ENCODE data around the gene DPYSL4.
A peak's percentile ranks its signal among the peaks of the same experiment; 100 is the strongest.
"Not testable (repeated sequence)": the region's sequence is repeated elsewhere in the genome, so short reads cannot be mapped to it uniquely, and the experiment has no call there.

DPYSL4 gene

DNA sequence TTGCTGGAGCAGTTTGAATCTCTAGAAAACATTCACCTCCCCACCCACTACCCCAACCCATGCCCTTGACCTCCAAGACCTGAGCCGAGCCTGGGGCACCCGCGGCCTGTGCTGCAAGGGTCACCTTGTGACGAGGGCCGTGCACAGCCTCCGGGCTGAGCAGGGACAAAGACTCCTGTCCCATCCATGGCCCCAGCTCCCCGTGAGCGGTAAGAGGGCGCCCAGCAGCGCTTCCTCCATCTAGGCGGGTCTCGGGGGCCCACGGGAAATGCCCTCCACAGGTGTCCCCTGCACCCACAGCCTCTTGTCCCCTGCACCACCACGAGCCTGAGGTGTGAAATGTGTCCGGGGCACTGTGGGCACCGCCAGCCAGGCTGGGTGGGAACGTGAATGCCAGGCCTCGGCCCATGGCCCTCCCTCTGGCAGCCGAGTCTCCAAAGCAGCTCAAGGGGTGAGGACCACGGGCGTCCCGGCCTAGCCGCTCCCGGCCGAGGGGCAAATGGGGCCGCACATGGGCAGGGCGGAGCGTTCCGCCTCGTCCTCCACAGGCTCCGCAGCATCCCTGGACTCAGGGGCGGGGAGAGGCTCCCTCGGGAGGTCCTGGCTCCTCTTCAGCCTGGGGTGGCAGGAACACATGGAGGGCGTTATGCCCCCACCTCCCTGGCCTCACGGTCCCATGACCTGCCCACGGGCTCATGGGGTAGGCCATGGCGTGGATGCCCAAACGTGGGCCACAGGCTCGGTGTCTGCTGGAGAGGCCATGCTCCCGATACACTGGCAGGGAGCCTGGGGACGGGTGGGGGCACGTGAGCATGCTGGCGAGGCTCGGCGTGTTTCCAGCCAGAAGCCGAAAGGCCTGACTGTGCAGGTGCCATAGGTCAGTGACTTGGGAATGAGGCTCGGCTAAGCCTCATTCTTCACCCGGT lies 21.1 kb downstream of the DPYSL4 start:
- DNase-seq (ENCODE audit: low spot score), result no peak

DNA sequence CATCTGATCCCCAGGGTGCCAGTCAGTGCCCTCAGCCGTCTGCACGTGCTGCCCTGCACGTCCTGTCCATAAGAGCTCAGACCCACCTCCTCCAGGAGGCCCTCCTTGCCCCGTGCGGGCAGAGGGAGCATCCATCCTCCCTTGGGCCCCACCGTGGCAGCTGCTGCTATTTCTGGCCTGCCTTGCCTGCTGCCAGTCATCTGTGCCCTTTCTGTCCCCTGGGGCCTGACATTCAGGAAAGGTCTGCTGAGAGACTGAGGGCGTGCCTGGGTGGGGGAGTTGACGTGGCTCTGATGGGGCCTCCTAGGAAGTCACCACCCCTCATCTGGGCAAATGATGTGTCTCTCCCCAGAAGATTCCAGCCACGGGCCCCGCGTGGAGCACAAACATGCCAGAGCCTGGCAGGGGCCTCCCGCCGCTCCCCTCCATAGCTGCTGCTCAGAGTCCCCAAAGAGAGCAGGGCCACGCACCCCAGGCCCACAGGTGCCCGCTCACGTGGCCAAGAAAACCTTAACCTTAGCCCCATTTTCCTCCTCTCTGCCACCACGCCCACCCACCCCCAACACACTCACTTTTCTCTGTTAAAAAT lies 21.8 kb downstream of the DPYSL4 start:
- no peak for DNase-seq (ENCODE audit: low spot score)

DNA sequence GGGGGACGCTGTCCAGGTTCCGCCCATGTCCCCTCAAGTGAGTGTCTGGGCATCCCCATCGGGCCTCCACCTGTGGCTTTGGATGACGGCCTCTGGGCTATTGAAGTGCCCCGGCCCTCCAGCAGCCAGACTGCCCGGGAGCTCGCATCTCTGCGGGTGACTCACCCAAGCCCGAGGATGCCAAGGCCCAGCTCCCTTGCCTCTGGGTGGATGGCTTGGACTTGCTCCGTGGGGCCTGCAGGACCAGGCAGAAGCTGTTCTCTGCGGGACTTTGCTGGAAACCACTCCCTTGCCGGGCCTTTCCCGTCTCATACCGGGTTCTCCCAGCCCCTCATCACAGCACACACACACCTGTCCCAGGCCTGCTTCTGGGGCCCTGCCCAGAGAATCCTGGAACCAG lies 22.4 kb downstream of the DPYSL4 start:
- DNase-seq (ENCODE audit: low spot score), result no peak

DNA sequence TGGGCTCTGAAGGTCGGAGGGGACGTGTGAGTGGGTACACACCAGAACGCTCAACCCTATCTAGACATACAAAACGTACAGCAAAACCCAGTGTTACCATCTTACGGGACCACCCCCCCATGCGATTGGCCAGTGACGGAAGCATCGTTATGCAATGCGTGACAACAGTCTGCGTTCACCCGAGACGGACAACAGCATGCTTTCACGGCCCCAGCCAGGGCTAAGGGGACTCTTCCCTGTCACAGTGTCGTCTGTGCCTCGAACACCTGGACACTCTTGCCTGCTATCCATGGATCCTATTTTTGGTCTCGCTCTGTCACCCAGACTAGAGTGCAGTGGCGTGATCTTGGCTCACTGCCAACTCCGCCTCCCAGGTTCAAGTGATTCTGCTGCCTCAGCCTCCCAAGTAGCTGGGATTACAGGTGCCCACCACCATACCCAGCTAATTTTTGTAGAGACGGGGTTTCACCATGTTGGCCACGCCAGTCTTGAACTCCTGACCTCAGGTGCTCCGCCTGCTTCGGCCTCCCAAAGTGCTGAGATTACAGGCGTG lies 23.3 kb downstream of the DPYSL4 start:
- no peak for DNase-seq (ENCODE audit: low spot score)

DNA sequence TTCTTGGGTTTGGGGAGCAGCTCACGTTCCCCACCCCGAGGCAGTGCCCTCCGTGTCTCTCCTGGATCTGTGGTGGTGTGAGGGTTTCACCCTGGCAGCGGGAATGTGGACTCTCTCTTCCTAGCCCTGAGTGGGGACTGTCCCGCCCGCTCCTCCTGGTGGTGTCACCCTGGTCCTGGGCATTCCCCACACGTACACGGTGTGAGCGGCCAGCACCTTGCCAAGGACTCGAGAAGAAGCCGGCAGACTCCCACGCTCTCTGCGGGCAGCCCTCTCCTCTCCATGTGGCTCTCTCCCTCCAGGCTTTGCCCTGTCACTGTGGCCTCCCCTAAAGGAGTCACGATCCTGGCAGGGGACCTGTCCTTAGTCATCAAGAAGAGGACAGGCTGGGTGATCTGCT lies 24.0 kb downstream of the DPYSL4 start:
- no peak for DNase-seq (ENCODE audit: low spot score)

DNA sequence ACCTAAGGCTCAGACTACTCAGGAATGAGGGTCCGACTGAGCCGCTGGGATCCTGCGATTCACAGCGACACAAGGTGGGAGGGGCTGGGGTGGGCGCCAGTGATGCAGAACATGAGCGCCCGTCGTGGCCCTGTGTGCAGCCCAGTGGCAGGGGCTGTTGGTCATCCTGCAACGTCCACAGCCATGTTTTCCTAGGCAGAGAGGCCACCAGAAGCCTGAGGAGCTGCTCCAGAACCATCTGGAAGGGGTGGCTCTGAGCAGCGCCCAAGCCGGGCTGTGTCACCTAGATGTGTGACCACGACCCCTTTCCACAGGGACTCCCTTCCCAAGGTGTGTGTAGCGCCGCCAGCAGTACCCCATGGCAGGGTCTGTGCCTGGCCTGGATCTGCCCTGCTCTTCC lies 24.5 kb downstream of the DPYSL4 start:
- no peak for DNase-seq (ENCODE audit: low spot score)

DNA sequence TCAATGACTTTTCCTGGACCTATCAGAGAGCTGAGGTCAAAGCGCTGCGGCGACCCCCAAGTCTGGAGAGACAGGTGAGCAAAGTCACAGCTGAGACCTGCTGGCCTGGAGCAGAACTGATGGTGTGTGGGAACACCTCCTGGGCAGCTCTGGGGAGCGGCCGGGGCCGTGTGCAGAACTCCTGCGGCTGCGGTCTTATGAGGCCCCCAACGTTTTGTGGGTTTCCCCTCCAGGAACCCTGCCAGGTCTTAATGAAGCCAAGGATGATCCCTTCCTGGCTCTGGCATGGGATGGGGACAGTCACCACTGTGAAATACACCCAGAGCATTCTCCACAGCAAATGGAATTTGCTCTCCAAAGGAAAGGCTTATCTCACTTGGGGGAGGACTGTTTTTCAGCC lies 26.1 kb downstream of the DPYSL4 start:
- no peak for DNase-seq (ENCODE audit: low spot score)

DNA sequence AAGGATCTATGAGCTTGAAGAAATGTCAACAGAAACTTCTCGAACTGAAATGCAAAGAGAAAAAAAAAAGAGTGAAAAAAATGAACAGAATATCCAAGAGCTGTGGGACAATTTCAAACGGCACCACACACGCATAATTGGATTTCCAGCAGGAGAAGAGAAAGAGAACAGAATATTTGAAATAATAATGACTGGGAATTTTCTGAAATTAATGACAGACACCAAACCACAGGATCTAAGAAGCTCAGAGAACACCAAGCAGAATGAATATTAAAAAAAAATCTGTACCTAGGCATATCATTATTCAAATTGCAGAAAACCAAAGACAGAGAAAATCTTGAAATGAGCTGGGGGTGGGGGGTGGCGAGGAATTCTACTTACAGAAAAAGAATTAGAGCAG lies 27.2 kb downstream of the DPYSL4 start:
- DNase-seq (ENCODE audit: low spot score), result no peak

DNA sequence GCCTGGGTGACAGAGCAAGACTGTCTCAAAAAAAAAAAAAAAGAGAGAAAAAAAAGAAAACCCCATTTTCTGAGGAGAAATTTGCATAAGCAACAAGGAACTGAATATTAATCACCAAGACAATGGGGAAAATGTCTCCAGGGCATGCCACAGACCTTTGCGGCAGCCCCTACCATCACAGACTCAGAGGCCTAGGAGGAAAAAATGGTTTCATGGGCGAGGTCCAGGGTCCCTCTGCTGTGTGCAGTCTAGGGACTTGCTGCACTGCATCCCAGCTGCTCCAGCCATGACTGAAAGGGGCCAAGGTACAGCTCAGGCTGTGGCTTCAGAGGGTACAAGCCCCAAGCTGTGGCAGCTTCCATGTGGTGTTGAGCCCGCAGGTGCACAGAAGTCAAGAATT lies 29.7 kb downstream of the DPYSL4 start:
- not testable (repeated sequence) for DNase-seq (ENCODE audit: low spot score)

DNA sequence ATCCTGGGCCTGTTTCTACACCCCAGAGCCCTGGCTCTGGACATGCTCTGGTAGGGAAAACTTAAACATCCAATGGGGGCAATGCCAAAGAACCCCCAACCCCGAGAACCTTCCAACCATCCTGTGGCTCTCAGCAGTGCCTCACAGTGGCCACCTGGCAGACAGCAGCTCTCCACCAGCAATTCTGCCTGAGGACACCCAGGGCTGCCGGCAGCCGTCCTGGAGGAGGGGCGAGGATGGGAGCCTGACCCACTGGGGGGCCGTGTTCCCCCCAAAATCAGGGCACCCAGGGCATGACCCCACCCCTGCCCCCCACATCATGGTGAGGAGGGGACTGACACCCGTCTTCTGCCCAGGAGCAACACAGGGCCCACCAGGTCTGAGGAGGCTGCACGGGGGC lies 32.7 kb downstream of the DPYSL4 start:
- no peak for DNase-seq (ENCODE audit: low spot score)

DNA sequence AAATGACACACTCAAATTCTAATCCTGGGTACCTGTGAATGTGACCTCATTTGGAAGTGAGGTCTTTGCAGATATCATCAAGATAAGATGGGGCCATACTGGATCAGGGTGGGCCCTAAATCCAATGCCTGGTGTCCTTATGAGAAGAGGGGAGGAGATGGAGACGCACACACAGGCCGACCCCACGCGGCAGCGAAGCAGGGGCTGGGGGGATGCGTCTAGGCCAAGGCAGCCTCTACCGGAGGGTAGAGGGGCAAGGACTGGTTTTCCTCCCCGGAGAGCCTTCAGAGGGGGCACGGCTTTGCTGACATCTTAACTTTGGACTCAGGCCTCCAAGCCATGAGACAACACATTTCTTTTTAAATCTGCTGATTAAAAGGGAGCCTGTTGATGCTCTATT lies 33.3 kb downstream of the DPYSL4 start:
- no peak for DNase-seq (ENCODE audit: low spot score)

DNA sequence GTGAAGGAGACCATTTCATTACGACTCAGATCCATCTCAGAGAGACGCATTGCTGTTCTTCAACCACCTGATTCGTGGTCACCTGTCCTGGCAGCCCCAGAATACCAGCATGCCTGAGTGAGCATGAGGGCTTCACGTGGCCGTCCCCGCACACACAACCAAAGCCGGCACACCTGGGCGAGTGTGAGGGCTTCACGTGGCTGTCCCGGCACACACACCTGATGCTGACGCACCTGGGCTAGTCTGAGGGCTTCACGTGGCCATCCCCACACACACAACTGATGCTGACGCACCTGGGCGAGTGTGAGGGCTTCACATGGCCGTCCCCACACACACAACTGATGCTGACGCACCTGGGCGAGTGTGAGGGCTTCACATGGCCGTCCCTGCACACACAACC lies 34.2 kb downstream of the DPYSL4 start:
- not testable (repeated sequence) for DNase-seq (ENCODE audit: low spot score)

DNA sequence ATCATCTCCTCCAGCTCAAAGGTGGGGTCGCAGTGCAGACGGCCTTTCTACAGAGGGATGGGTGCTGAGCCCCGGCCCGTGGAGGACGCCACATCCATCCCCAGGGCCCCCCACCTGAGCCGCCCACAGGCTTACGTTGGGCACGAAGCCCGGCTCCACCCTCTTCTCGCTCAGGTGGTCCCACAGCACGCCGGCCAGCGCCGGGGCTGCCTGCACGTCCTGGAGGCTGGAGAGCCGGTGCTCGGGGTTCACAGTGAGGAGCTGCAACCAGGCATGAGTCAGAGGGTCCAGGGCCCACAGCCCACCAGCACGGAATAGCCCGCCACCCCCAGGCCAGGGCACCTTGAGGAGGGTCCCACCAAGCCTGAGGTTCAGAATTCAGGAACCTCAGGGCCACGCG lies 36.0 kb downstream of the DPYSL4 start:
- DNase-seq (ENCODE audit: low spot score), result no peak

DNA sequence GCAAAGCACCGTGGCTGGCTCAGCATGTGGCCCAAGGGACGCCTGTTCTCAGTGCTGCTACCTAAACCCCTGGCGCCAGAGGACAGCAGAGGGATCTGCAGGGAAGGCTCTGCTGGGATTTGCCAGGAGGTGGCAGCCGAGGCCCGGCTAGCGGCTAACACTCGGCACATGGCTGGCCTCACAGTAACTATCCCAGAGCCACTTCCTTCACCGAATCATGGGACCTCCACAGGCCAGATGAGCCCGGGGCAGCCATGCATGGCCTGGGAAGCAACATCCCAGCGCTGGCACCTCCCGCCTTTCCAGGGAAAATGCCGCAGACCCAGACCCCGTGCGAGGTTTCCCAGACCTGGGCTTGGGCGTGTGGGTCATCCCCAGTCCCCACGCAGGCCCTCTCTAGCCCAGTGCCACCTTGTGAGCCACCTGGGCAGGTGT lies 36.4 kb downstream of the DPYSL4 start:
- peak; percentile 93 for DNase-seq (ENCODE audit: low spot score)

DNA sequence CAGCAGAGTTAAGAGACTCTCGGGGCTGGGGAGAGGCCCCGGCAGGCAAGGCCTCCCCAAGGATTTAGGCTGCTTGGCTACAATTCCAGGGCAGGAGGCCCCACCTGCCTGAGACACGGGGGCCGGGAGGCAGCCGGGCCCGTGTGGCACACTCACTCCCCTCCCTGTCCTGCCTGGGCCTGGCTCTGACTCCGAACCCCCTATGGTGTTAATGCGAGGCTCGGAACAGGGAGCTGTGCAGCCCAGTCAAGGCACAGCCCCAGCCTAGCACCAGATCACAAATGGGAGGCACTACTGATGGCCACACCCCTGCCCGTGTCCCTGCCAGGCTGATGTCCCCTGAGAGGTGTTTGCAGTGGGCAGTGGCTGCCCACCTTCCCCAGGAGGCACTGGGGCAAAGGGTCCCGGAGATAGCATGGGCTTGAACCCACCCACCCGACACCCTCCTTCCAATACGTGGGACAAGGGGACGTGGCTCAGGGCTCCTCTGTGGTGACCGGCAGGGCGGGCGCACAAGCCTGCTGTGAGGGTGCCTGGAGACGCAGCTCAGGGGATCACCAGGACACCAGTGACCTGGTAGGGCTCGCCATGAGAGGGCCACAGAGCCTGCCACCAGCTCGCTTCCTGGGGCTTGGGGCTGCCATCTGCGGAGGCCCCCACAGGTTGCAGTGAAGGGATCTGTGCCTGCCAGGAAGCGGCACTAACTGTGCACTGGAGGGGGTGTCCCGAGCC lies 37.0 kb downstream of the DPYSL4 start:
- DNase-seq (ENCODE audit: low spot score), result no peak

DNA sequence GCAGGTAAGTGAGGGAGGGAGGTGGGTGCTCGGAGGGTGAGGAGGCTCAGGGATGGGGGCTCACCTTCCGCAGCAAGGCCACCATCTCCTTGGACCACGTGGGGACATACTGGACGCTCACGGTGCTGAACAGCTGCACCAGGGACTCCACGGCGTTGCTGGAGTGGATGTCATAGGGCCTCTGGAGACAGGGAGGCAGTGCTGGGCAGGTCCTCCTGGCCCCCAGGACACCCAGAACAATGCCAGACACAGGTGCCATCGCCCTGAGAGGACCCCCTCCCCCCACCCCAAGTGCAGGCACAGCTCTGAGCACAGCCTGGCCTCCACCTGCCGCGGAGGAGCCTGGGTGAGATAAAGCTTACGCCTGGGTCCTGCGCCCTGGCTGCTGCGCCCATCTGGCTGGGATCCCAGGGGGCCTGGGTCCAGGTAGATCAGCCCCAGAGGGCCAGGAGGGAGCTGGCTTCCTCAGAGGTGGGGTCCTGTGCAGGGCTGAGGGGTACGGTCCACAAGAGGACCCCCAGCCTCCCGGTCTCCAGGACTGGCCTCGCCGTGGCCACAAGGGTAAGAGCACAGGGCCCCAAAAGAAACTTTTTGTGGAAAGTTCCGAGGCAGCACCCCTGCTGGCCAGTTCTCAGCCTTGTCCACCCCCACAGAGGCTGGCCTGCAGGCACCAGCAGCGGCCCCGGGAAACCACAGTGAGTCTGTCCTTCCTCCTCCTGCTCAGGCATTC lies 37.8 kb downstream of the DPYSL4 start:
- DNase-seq (ENCODE audit: low spot score), result no peak

DNA sequence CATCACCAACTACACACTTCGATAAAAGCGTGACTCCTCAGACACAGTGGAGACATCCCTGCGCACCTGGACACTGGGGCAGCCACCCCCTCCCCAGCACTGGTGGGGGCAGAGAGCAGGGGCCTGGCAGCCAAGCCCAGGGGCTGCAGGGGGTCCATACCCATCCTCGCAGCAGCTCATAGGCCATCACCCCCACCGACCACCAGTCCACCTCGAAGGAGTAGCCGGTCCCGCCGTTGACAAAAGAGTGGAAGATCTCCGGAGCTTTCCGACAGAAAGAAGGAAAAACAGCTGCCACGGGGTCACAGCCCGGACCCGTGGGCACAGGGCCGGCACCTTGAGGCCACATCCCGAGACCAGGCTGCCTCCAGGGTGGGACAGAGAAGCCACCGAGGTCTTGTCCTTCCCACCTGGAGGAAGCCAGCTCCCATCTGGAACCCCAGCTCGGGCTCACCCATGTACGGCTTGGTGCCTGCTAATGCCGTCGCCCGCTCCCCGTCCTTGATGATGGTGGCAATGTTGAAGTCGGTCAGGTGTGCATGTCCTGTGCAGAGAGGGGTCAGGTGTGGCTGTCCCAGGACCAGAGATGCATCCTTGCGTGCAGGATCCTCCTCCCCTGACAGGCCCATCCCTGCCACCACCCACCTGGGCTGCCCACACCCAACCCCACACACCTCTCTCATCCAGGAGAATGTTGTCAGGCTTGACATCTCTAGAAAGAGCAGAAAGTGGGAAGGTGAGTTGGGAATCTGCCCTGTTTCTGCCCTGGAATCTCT lies 38.5 kb downstream of the DPYSL4 start:
- DNase-seq (ENCODE audit: low spot score), result no peak

DNA sequence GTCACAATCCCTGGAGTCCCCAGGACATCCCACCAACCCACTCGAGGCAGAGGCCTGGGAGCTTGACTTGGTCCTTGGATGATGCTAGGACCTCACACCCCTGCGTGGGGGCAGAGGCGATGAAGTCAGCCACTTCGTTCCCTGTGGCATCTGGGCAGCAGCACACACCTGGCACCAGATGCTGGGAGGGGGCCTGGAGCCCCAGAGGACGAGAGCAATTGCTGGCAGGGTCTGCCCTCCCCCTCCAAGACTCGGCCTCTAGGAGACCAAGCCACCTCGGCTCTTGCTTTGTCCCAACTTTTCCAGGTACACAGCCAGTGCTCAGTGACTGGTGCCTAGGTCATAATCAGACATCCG lies 39.1 kb downstream of the DPYSL4 start:
- DNase-seq (ENCODE audit: low spot score), result no peak

DNA sequence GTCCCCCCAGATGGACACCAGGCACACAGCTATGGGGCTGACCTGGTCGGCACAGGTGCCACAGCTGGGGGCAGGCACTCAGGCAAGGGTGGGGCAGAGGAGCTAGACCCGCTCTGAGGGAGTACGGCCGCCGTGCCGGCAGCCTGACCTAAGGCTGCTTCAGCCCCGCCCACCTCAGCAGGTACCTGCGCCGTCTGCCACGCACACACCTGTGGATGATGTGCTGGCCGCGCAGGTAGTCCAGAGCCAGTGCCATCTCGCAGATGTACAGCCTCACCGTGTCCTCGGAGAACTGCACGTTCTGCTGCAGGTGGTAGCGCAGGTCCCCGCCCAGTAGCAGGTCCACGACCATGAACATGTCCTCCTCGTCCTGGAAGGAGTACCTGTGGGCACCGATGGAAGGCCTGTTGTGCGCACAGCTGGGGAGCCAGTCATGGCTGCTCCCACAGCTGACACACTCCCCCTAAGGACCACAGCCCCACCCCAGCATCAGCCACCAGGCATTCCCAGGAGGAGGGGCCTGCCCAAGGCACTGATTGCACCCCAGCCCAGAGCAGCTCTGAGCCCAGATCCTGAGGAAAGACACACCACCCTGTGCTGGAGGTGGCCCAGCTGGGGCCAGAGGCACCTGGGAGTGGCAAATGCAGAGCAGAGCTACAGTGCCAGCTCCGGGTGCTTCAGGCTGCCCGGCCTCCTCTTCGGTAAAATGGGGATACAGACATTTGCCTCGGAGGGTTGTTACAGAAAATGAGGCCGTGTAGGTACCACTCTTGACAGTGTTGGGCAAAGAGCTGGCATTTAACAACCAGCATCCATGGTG lies 40.0 kb downstream of the DPYSL4 start:
- no peak for DNase-seq (ENCODE audit: low spot score)

DNA sequence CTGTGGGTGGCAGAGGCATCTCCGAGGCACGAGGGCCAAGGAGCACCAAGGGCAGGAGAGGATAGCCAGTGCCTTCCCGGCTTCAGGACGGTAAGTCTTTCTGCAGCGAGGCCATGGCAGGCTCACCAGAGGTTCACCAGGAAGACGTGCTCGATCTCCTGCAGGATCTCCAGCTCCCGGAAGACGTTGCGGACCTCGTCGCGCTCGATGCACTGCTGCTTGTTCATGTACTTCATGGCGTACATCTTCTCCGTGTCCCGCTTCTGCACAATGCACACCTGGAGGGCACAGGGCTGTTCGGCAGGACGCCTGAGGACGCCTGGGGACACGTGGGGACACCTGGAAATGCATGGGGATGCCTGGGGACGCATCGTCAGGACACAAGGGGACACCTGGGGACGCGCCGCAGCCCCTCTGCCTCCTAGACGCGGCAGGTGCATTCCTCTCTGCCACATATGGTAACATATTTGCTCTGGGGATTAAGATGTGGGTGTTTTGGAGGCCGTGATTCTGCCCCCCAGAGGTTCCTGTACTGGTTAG lies 41.2 kb downstream of the DPYSL4 start:
- DNase-seq (ENCODE audit: low spot score), result no peak

All from kidney tubule cell (primary cell).